Measurements from ENCODE around the gene SLC2A13.

- TF ChIP-seq, protein P1, sequence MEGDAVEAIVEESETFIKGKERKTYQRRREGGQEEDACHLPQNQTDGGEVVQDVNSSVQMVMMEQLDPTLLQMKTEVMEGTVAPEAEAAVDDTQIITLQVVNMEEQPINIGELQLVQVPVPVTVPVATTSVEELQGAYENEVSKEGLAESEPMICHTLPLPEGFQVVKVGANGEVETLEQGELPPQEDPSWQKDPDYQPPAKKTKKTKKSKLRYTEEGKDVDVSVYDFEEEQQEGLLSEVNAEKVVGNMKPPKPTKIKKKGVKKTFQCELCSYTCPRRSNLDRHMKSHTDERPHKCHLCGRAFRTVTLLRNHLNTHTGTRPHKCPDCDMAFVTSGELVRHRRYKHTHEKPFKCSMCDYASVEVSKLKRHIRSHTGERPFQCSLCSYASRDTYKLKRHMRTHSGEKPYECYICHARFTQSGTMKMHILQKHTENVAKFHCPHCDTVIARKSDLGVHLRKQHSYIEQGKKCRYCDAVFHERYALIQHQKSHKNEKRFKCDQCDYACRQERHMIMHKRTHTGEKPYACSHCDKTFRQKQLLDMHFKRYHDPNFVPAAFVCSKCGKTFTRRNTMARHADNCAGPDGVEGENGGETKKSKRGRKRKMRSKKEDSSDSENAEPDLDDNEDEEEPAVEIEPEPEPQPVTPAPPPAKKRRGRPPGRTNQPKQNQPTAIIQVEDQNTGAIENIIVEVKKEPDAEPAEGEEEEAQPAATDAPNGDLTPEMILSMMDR (optimal IDR thresholded peaks at IDR 0.05 in 1 of 3, IDR thresholded peaks at IDR 0.05 in 1 of 3, conservative IDR thresholded peaks at IDR 0.05 in 1 of 3; ENCODE audit: extremely low read depth in 1 of 3, insufficient read depth in 2 of 3, low read length in 3 of 3), result no peak
- no peak for TF ChIP-seq EZH2 (IDR thresholded peaks at IDR 0.05; ENCODE audit: low read length)
These were observed 50.7 kb downstream of the SLC2A13 start for GRCh38 chr12:40055228-40055579.

Measured in keratinocyte (primary cell).